GM23338 (cell line): ENCODE results near the gene SAMD13. TPM values are rescaled to one million over a fixed set of nuclear protein-coding genes. Genes with fewer than 3 reads are reported as not detected.

Source experiments
- ATAC-seq: fragments of 200-7000 bp; cut with Tn5 transposase; 3 replicates; pipeline ENCODE4 v1.9.1; 2020
- DNase-seq: peaks from one replicate; pipeline ENCODE4 v3.0.0-alpha.2; 2015; ENCODE audit warnings: low spot score
- H2AFZ ChIP-seq: fragments of 200-600 bp; sonication (generic); 2 replicates; pipeline ENCODE4 v1.8.0; 2016; ENCODE audit warnings: antibody characterized with exemption, mild to moderate bottlenecking, moderate library complexity
- H3F3A ChIP-seq: fragments of 200-600 bp; sonication (generic); replicated peaks from 2 replicates; pipeline ENCODE4 v1.8.0; 2017; ENCODE audit warnings: antibody characterized with exemption, mixed run types, low read depth
- H3K27ac ChIP-seq: fragments of 200-600 bp; sonication (generic); 2 replicates; pipeline ENCODE4 v1.6.1; 2016; ENCODE audit warnings: low read depth
- H3K27me3 ChIP-seq: fragments of 200-600 bp; sonication (generic); 2 replicates; pipeline ENCODE4 v1.8.0; 2016; ENCODE audit warnings: mild to moderate bottlenecking, mixed run types, moderate library complexity; ENCODE audit not compliant: insufficient read depth
- H3K36me3 ChIP-seq: fragments of 200-600 bp; sonication (generic); 2 replicates; pipeline ENCODE4 v1.8.0; 2016; ENCODE audit warnings: mild to moderate bottlenecking; ENCODE audit not compliant: insufficient read depth
- H3K4me1 ChIP-seq: fragments of 200-600 bp; sonication (generic); 2 replicates; pipeline ENCODE4 v1.8.0; 2016; ENCODE audit warnings: mild to moderate bottlenecking, moderate library complexity; ENCODE audit not compliant: insufficient read depth
- H3K4me2 ChIP-seq: fragments of 200-600 bp; sonication (generic); 2 replicates; pipeline ENCODE4 v1.7.1; 2017; ENCODE audit warnings: mixed run types
- H3K4me3 ChIP-seq: fragments of 200-600 bp; sonication (generic); 2 replicates; pipeline ENCODE4 v1.6.1; 2016; ENCODE audit warnings: mixed run types
- H3K79me2 ChIP-seq: fragments of 200-600 bp; sonication (generic); replicated peaks from 2 replicates; pipeline ENCODE4 v1.8.0; 2017; ENCODE audit warnings: mild to moderate bottlenecking; ENCODE audit not compliant: insufficient read depth
- H3K9me2 ChIP-seq: fragments of 200-600 bp; sonication (generic); 2 replicates; pipeline ENCODE4 v1.8.0; 2017; ENCODE audit not compliant: insufficient read depth
- H4K20me1 ChIP-seq: fragments of 200-600 bp; sonication (generic); replicated peaks from 2 replicates; pipeline ENCODE4 v1.8.0; 2017; ENCODE audit warnings: mild to moderate bottlenecking; ENCODE audit not compliant: insufficient read depth
- H3K27ac Mint-ChIP-seq: 2 replicates; pipeline ENCODE4 v1.8.0; 2020; ENCODE audit warnings: inconsistent platforms, mild to moderate bottlenecking, moderate library complexity, mixed read lengths
- H3K27me3 Mint-ChIP-seq: 3 replicates; pipeline ENCODE4 v1.8.0; 2022; ENCODE audit warnings: low read depth, mild to moderate bottlenecking, moderate library complexity, mixed read lengths, inconsistent platforms; ENCODE audit not compliant: insufficient read depth, poor library complexity
- H3K36me3 Mint-ChIP-seq: 3 replicates; pipeline ENCODE4 v1.8.0; 2021; ENCODE audit warnings: low read depth, mild to moderate bottlenecking, inconsistent platforms, moderate library complexity, mixed read lengths
- H3K4me1 Mint-ChIP-seq: 3 replicates; pipeline ENCODE4 v1.8.0; 2020; ENCODE audit warnings: mild to moderate bottlenecking, inconsistent platforms, mixed read lengths
- H3K4me3 Mint-ChIP-seq: 3 replicates; pipeline ENCODE4 v1.8.0; 2021; ENCODE audit warnings: moderate library complexity, mild to moderate bottlenecking, inconsistent platforms, mixed read lengths
- H3K9me3 Mint-ChIP-seq: 3 replicates; pipeline ENCODE4 v1.8.0; 2020; ENCODE audit warnings: moderate library complexity, mild to moderate bottlenecking, inconsistent platforms, mixed read lengths
- CREB1 ChIP-seq: fragments of 250-450 bp; sonication (Bioruptor Pico); IDR thresholded peaks from 2 replicates; pipeline ENCODE4 v1.5.0; 2020; ENCODE audit warnings: low read depth, mild to moderate bottlenecking, moderate library complexity
- EZH2 ChIP-seq: fragments of 200-600 bp; sonication (generic); IDR thresholded peaks from one replicate; pipeline ENCODE4 v1.8.0; 2017; ENCODE audit warnings: antibody characterized with exemption, mild to moderate bottlenecking, low read depth; ENCODE audit not compliant: unreplicated experiment
- EZH2phosphoT487 ChIP-seq: fragments of 200-600 bp; sonication (generic); IDR thresholded peaks from one replicate; pipeline ENCODE4 v1.8.1; 2018; ENCODE audit warnings: antibody characterized with exemption; ENCODE audit not compliant: unreplicated experiment
- JUNB ChIP-seq: IDR thresholded peaks from one replicate; pipeline ENCODE4 v1.6.1; 2016; ENCODE audit warnings: antibody characterized with exemption; ENCODE audit not compliant: unreplicated experiment
- NANOG ChIP-seq: IDR thresholded peaks from 2 replicates; pipeline ENCODE4 v1.6.1; 2016; ENCODE audit warnings: antibody characterized with exemption, borderline replicate concordance
- POLR2AphosphoS5 ChIP-seq: IDR thresholded peaks from 2 replicates; pipeline ENCODE4 v1.6.1; 2016; ENCODE audit warnings: antibody characterized with exemption, low read depth
- STAT1 ChIP-seq: IDR thresholded peaks from one replicate; pipeline ENCODE4 v1.6.1; 2016; ENCODE audit warnings: antibody characterized with exemption; ENCODE audit not compliant: unreplicated experiment
- ZNF114 ChIP-seq: fragments of 250-450 bp; sonication (Bioruptor Pico); IDR thresholded peaks from 2 replicates; pipeline ENCODE4 v1.5.0; 2020; ENCODE audit warnings: mild to moderate bottlenecking, moderate library complexity
- ZNF331 ChIP-seq: fragments of 250-450 bp; sonication (Bioruptor Pico); IDR thresholded peaks from 2 replicates; pipeline ENCODE4 v1.5.0; 2020; ENCODE audit warnings: low read depth, mild to moderate bottlenecking, moderate library complexity
- polyA plus RNA-seq: library from polyadenylated mRNA; unstranded; fragments of >200 nt; fragmentation: Nextera tagmentation; extraction: Ambion mirVana; gene quantifications from 2 replicates; pipeline ENCODE4 v1.2.1, GENCODE V29; 2016
- total RNA-seq: library from RNA; depleted of rRNA; stranded (reverse); fragments of >200 nt; shearing (Covaris generic); gene quantifications from 2 replicates; pipeline ENCODE4 v1.2.3, GENCODE V29; 2014
- TF ChIP-seq, protein P1 (sequence below): IDR thresholded peaks from one replicate; pipeline ENCODE4 v1.6.1; 2018; ENCODE audit warnings: antibody characterized with exemption; ENCODE audit not compliant: unreplicated experiment
- TF ChIP-seq, protein P2 (sequence below): IDR thresholded peaks from 2 replicates; pipeline ENCODE4 v1.6.1; 2016; ENCODE audit warnings: antibody characterized with exemption
- TF ChIP-seq, protein P3 (sequence below), 2 experiments: fragments of 200-600 bp in 1 of 2; sonication (generic) in 1 of 2; conservative IDR thresholded peaks; 2 replicates each; pipeline versions ENCODE4 v1.5.1 to v1.6.1; 2016 to 2017; ENCODE audit warnings: antibody characterized with exemption in 2 of 2, low read depth in 2 of 2, mild to moderate bottlenecking in 2 of 2, moderate library complexity in 1 of 2

The SAMD13 gene
- total and polyA plus RNA-seq, 2 experiments from 2014 or later: 2.5 to 3.6 TPM

- no peak for ATAC-seq
- Mint-ChIP-seq H3K36me3 (no peaks in the 10 kb centered on the region), H3K27ac (no peak overlapping the region), H3K27me3 (peaks cover 2% of the 10 kb centered on the region), H3K9me3 (no peaks in the 10 kb centered on the region; the same call in 2 of the 3 replicates), H3K4me1 (no peaks in the 10 kb centered on the region), H3K4me3 (no peak overlapping the region)
- Histone ChIP-seq H3K79me2 (no peaks in the 10 kb centered on the region), H3K36me3 (no peaks in the 10 kb centered on the region), H3K9me2 (0 out of 2 replicates have a peak, but pooled peaks cover 21% of the 10 kb centered on the region), H3K4me2 (no peak overlapping the region), H3K4me3 (no peak overlapping the region), H4K20me1 (no peaks in the 10 kb centered on the region), H2AFZ (no peak overlapping the region), H3F3A (no peaks in the 10 kb centered on the region), H3K27me3 (no peaks in the 10 kb centered on the region), H3K4me1 (no peaks in the 10 kb centered on the region), H3K27ac (no peak overlapping the region)
- TF ChIP-seq JUNB: no peak
- TF ChIP-seq EZH2phosphoT487: no peak
- no peak for TF ChIP-seq ZNF331 (CRISPR knock-in tag)
- TF ChIP-seq, protein P1, sequence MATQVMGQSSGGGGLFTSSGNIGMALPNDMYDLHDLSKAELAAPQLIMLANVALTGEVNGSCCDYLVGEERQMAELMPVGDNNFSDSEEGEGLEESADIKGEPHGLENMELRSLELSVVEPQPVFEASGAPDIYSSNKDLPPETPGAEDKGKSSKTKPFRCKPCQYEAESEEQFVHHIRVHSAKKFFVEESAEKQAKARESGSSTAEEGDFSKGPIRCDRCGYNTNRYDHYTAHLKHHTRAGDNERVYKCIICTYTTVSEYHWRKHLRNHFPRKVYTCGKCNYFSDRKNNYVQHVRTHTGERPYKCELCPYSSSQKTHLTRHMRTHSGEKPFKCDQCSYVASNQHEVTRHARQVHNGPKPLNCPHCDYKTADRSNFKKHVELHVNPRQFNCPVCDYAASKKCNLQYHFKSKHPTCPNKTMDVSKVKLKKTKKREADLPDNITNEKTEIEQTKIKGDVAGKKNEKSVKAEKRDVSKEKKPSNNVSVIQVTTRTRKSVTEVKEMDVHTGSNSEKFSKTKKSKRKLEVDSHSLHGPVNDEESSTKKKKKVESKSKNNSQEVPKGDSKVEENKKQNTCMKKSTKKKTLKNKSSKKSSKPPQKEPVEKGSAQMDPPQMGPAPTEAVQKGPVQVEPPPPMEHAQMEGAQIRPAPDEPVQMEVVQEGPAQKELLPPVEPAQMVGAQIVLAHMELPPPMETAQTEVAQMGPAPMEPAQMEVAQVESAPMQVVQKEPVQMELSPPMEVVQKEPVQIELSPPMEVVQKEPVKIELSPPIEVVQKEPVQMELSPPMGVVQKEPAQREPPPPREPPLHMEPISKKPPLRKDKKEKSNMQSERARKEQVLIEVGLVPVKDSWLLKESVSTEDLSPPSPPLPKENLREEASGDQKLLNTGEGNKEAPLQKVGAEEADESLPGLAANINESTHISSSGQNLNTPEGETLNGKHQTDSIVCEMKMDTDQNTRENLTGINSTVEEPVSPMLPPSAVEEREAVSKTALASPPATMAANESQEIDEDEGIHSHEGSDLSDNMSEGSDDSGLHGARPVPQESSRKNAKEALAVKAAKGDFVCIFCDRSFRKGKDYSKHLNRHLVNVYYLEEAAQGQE: no peak
- no peak for TF ChIP-seq ZNF114 (CRISPR knock-in tag)
- TF ChIP-seq, protein P2, sequence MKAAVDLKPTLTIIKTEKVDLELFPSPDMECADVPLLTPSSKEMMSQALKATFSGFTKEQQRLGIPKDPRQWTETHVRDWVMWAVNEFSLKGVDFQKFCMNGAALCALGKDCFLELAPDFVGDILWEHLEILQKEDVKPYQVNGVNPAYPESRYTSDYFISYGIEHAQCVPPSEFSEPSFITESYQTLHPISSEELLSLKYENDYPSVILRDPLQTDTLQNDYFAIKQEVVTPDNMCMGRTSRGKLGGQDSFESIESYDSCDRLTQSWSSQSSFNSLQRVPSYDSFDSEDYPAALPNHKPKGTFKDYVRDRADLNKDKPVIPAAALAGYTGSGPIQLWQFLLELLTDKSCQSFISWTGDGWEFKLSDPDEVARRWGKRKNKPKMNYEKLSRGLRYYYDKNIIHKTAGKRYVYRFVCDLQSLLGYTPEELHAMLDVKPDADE: no peak
- no peak for TF ChIP-seq CREB1 (CRISPR knock-in tag)
- TF ChIP-seq EZH2: no peak
- no peak for DNase-seq
Measured at GRCh38 chr1:84345220-84345619, 43.7 kb downstream of the SAMD13 start.

DNA sequence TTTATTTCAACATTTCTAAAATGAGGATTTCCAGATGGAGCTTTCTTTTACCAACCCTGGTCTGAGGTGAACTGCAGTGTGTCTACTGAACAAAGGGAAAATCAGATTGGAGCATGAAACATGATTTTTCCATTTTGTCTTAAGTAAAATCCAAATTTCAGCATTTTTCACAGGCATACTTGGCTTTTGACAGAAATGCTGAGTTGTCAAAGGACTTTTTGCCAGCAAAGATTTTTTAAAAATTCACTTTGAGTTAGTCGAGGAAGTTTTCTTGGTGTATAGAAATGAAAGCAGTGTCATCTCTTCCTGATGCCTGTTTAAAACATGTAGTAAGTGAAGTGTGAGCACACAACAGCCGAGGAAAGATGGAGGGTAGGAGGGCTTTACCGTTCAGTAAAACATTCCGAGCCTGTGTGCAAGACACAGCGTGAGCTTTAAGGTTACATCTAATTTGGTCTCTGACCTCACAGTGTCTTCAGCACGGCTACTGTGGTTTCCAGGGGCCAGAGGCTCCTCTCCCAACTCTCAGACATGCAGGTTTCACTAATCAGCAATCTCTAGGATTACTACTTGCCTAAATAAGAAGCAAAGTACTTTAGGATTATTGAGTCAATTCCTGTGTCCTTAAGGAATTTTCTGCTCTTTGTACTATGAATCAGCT lies 45.9 kb downstream of the SAMD13 start:
- no peak for DNase-seq
- H3K4me3 ChIP-seq: no peak overlapping the region
- no peaks in the 10 kb centered on the region for H3K27me3 ChIP-seq
- Mint-ChIP-seq H3K36me3 (no peaks in the 10 kb centered on the region), H3K9me3 (no peaks in the 10 kb centered on the region), H3K27me3 (peaks cover 2% of the 10 kb centered on the region), H3K4me1 (no peaks in the 10 kb centered on the region), H3K4me3 (no peak overlapping the region), H3K27ac (no peak overlapping the region)
- H3K4me1 ChIP-seq: no peaks in the 10 kb centered on the region
- H3K4me2 ChIP-seq: no peak overlapping the region
- H4K20me1 ChIP-seq: no peaks in the 10 kb centered on the region
- H3K27ac ChIP-seq: no peak overlapping the region
- no peak overlapping the region for H2AFZ ChIP-seq
- H3K9me2 ChIP-seq: 0 out of 2 replicates have a peak, but pooled peaks cover 15% of the 10 kb centered on the region
- no peaks in the 10 kb centered on the region for H3K79me2 ChIP-seq
- ATAC-seq: no peak
- H3F3A ChIP-seq: no peaks in the 10 kb centered on the region
- no peaks in the 10 kb centered on the region for H3K36me3 ChIP-seq
- no peak for TF ChIP-seq ZNF331 (CRISPR knock-in tag)
- TF ChIP-seq, protein P2: no peak
- no peak for TF ChIP-seq EZH2
- TF ChIP-seq STAT1: no peak
- no peak for TF ChIP-seq ZNF114 (CRISPR knock-in tag)
- no peak for TF ChIP-seq CREB1 (CRISPR knock-in tag)
- TF ChIP-seq JUNB: no peak
- TF ChIP-seq NANOG: no peak
- TF ChIP-seq EZH2phosphoT487: no peak
- TF ChIP-seq, protein P1: no peak
- no peak for TF ChIP-seq POLR2AphosphoS5
- TF ChIP-seq, protein P3, sequence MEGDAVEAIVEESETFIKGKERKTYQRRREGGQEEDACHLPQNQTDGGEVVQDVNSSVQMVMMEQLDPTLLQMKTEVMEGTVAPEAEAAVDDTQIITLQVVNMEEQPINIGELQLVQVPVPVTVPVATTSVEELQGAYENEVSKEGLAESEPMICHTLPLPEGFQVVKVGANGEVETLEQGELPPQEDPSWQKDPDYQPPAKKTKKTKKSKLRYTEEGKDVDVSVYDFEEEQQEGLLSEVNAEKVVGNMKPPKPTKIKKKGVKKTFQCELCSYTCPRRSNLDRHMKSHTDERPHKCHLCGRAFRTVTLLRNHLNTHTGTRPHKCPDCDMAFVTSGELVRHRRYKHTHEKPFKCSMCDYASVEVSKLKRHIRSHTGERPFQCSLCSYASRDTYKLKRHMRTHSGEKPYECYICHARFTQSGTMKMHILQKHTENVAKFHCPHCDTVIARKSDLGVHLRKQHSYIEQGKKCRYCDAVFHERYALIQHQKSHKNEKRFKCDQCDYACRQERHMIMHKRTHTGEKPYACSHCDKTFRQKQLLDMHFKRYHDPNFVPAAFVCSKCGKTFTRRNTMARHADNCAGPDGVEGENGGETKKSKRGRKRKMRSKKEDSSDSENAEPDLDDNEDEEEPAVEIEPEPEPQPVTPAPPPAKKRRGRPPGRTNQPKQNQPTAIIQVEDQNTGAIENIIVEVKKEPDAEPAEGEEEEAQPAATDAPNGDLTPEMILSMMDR (conservative IDR thresholded peaks at IDR 0.05; ENCODE audit: low read depth in 2 of 2): no peak
